Common myeloid progenitor, CD34-positive (primary cell): Measurements from ENCODE around the gene OMP.
A peak's percentile ranks its signal among the peaks of the same experiment; 100 is the strongest.

ENCODE experiments used
- CTCF ChIA-PET: fragments of 350-600 bp; sonication (Branson Sonifier 250); formaldehyde crosslinking; loops from one replicate; lab custom pipeline; 2021; ENCODE audit warnings: antibody characterized with exemption; lab: Charles Lee
- POLR2A ChIA-PET: fragments of 350-600 bp; sonication (Branson Sonifier 250); formaldehyde crosslinking; loops from one replicate; lab custom pipeline; 2021; ENCODE audit warnings: antibody characterized with exemption; lab: Charles Lee
- DNase-seq, 3 donors: peaks; one replicate each; pipeline versions ENCODE4 v3.0.0 to v3.0.0-alpha.2; 2013
- H3K27ac ChIP-seq, 2 experiments: 1 replicate in 1 of 2; 2 replicates in 1 of 2; pipeline ENCODE4 v1.7.0; 2013; ENCODE audit warnings: inconsistent platforms in 2 of 2, low read length in 2 of 2, mild to moderate bottlenecking in 2 of 2, low read depth in 1 of 2, moderate library complexity in 1 of 2; ENCODE audit not compliant: severe bottlenecking in 2 of 2, insufficient read depth in 1 of 2, poor library complexity in 1 of 2
- H3K27me3 ChIP-seq, 5 experiments: replicated peaks in 2 of 5; 1 replicate in 3 of 5; 2 replicates in 2 of 5; pipeline versions ENCODE4 v1.6.1 to v1.7.0; 2013; ENCODE audit warnings: low read length in 4 of 5, mild to moderate bottlenecking in 2 of 5, moderate library complexity in 2 of 5, inconsistent platforms in 1 of 5; ENCODE audit not compliant: insufficient read depth in 5 of 5, control insufficient read depth in 4 of 5
- H3K36me3 ChIP-seq, 4 experiments: 1 replicate in 2 of 4; 2 replicates in 2 of 4; pipeline versions ENCODE4 v1.6.1 to v1.7.0; 2013; ENCODE audit warnings: low read length in 3 of 4, control low read depth in 1 of 4, mild to moderate bottlenecking in 1 of 4; ENCODE audit not compliant: control insufficient read depth in 4 of 4, insufficient read depth in 4 of 4
- H3K4me1 ChIP-seq, 4 experiments: 1 replicate in 3 of 4; 2 replicates in 1 of 4; pipeline versions ENCODE4 v1.6.1 to v1.7.1; 2013; ENCODE audit warnings: low read length in 3 of 4, mild to moderate bottlenecking in 3 of 4, control low read depth in 1 of 4, inconsistent platforms in 1 of 4, moderate library complexity in 1 of 4; ENCODE audit not compliant: control insufficient read depth in 4 of 4, insufficient read depth in 4 of 4; ENCODE audit errors: control extremely low read depth in 1 of 4
- H3K4me3 ChIP-seq, 7 experiments: 1 replicate in 4 of 7; 2 replicates in 3 of 7; pipeline versions ENCODE4 v1.5.1 to v1.7.0; 2013; ENCODE audit warnings: mild to moderate bottlenecking in 7 of 7, low read length in 6 of 7, moderate library complexity in 6 of 7, inconsistent platforms in 2 of 7, low read depth in 2 of 7, control low read depth in 1 of 7; ENCODE audit not compliant: insufficient read depth in 4 of 7, control insufficient read depth in 1 of 7; ENCODE audit errors: extremely low read depth in 1 of 7
- H3K9me3 ChIP-seq, 5 experiments: 1 replicate in 4 of 5; 2 replicates in 1 of 5; pipeline versions ENCODE4 v1.6.1 to v1.7.1; 2013; ENCODE audit warnings: low read length in 4 of 5, mild to moderate bottlenecking in 2 of 5, inconsistent platforms in 1 of 5, low read depth in 1 of 5, moderate library complexity in 1 of 5; ENCODE audit not compliant: control insufficient read depth in 4 of 5, insufficient read depth in 2 of 5; ENCODE audit errors: control extremely low read depth in 1 of 5
- WGBS: methylation state at CpG from one replicate; pipeline ENCODE4 v1.1.5; 2013; ENCODE audit not compliant: insufficient coverage; 5-methylcytosine and 5-hydroxymethylcytosine counted together

OMP gene

GRCh38 chr11:77091146-77091940 is 11.3 kb upstream of the OMP start:
- Histone ChIP-seq H3K27me3 (no peaks in the 10 kb centered on the region), H3K4me1 (peaks cover 0 to 6% (median 3%) of the 10 kb centered on the region in 4 experiments), H3K36me3 (no peaks in the 10 kb centered on the region), H3K4me3 (no peak overlapping the region), H3K27ac (no peak overlapping the region), H3K9me3 (no peaks in the 10 kb centered on the region)
- POLR2A ChIA-PET, result interaction anchor here (0.9 kb wide), 1 partner anchor 9 kb away, joined by 3 read pairs; no protein-coding TSS in a partner anchor
- 23% methylated on average over 7 of the region's 9 CpGs for WGBS
- DNase-seq, result peak; percentile 70 to 81 (median 79)
- CTCF ChIA-PET, result interaction anchor here (0.6 to 6.0 kb wide), 37 partner anchors 8 to 357 kb away, joined by 3 to 67 read pairs (median 6); partner anchors contain the start of genes CAPN5 and OMP

DNA sequence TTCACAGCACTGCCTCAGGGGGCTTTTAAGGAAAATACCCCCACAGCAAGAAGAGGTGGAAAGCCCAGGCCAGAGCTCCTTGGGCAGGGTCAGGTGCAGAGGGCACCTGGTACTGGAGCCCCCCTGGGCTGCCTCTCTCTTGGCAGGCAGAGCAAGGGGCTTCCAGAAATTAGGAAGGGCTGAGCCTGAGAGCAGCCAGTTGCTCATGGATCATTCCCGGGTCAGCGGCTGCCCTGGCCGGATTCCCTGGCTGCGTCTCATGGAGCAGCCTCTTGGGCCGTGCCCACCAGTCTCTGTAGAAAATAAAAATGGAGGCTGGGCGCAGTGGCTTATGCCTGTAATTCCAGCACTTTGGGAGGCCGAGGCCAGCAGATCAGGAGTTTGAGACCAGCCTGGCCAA is 10.3 kb upstream of the OMP start:
- Histone ChIP-seq H3K27me3 (no peaks in the 10 kb centered on the region), H3K36me3 (no peaks in the 10 kb centered on the region), H3K4me1 (peaks cover 0 to 6% (median 1%) of the 10 kb centered on the region in 4 experiments), H3K4me3 (no peak overlapping the region), H3K9me3 (no peaks in the 10 kb centered on the region), H3K27ac (no peak overlapping the region)
- DNase-seq, result no peak
- 85% methylated on average over 7 of the region's 7 CpGs for WGBS
- ChIA-PET CTCF (interaction anchor here (0.7 to 6.0 kb wide), 24 partner anchors 8 to 358 kb away, joined by 3 to 67 read pairs (median 12); partner anchors contain the start of genes CAPN5 and OMP), POLR2A (no interaction called here)

DNA sequence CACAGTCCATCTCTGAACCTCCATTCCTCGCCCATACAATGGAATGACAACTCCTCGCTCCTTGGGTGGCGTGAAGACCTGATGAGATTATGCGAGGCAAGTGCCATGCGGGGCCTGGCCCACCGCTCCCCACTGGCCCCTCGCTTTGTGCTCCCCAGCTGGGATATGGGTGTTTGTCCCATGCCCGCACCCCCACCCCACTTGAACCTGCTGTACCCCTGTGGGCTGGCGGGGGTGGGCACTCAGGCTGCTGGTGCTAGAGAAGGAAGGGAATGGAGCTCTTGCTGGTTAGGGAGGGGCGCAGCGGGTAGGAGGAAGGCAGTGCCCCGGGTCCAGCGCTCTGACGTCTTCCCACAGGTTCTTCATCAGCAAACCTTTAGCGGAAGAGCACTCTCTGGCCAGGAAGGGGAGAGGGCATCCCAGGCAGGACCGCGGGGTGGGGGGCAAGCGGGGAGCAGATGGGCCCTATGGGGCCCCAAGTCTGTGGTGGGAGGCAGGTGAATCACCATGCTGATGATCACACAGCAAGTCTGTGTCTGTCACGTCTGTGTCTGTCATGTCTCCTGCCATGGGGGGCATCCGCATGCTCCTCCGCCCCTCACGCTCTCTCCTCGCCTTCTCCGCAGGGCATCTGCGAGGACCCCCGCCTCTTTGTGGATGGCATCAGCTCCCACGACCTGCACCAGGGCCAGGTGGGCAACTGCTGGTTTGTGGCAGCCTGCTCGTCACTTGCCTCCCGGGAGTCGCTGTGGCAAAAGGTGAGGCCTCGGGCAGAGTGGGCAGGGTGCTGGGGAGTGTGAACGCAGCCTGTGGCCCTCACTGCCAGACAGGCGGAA is 9.4 kb upstream of the OMP start:
- WGBS, result 90% methylated on average over 25 of the region's 33 CpGs
- no peaks in the 10 kb centered on the region for H3K27me3 ChIP-seq
- ChIA-PET POLR2A (no interaction called here), CTCF (interaction anchor here (0.8 to 6.0 kb wide), 9 partner anchors 10 to 94 kb away, joined by 3 to 67 read pairs (median 34); partner anchors contain the start of genes CAPN5 and OMP)
- no peak overlapping the region for H3K27ac ChIP-seq
- DNase-seq, result no peak
- H3K4me3 ChIP-seq, result no peak overlapping the region
- H3K4me1 ChIP-seq, result peaks cover 0 to 6% (median 1%) of the 10 kb centered on the region in 4 experiments
- no peaks in the 10 kb centered on the region for H3K9me3 ChIP-seq
- no peaks in the 10 kb centered on the region for H3K36me3 ChIP-seq

GRCh38 chr11:77093987-77094840 is 8.4 kb upstream of the OMP start:
- H3K27me3 ChIP-seq, result no peaks in the 10 kb centered on the region
- WGBS, result 88% methylated on average over 2 of the region's 6 CpGs
- no peak for DNase-seq
- H3K9me3 ChIP-seq, result no peaks in the 10 kb centered on the region
- no peaks in the 10 kb centered on the region for H3K36me3 ChIP-seq
- H3K4me1 ChIP-seq, result peaks cover 0 to 6% (median 1%) of the 10 kb centered on the region in 4 experiments
- ChIA-PET POLR2A (no interaction called here), CTCF (interaction anchor here (0.8 to 6.0 kb wide), 9 partner anchors 10 to 93 kb away, joined by 3 to 36 read pairs (median 6); no protein-coding TSS in a partner anchor)
- H3K27ac ChIP-seq, result no peak overlapping the region
- no peak overlapping the region for H3K4me3 ChIP-seq

GRCh38 chr11:77094841-77095365 is 7.7 kb upstream of the OMP start:
- Histone ChIP-seq H3K36me3 (no peaks in the 10 kb centered on the region), H3K4me1 (peaks cover 0 to 6% (median 1%) of the 10 kb centered on the region in 4 experiments), H3K27ac (no peak overlapping the region), H3K4me3 (no peak overlapping the region), H3K9me3 (no peaks in the 10 kb centered on the region), H3K27me3 (no peaks in the 10 kb centered on the region)
- ChIA-PET POLR2A (no interaction called here), CTCF (interaction anchor here (1.3 to 6.0 kb wide), 8 partner anchors 9 to 50 kb away, joined by 3 to 36 read pairs (median 6); no protein-coding TSS in a partner anchor)
- no peak for DNase-seq
- 98% methylated on average over 6 of the region's 7 CpGs for WGBS
